Frontal cortex (tissue), 4 donors: ENCODE results near the gene TRMT44. TPM values are rescaled to one million over a fixed set of nuclear protein-coding genes. Genes with fewer than 3 reads are reported as not detected.
"Not testable (repeated sequence)": the region's sequence is repeated elsewhere in the genome, so short reads cannot be mapped to it uniquely, and the experiment has no call there.

ENCODE experiments used
- DNase-seq, 2 donors: peaks; one replicate each; pipeline ENCODE4 v3.0.0; 2012; ENCODE audit warnings: low spot score in 2 of 2
- FAIRE-seq: peaks from 2 replicates; lab custom pipeline; 2012; peaks lifted over from hg19 to GRCh38; lab: Jason Lieb, UNC
- total RNA-seq: library from RNA; depleted of rRNA; stranded (reverse); fragments of >200 nt; gene quantifications from one replicate; pipeline ENCODE4 v1.2.3, GENCODE V29; 2014
- donor health status: control.
- donor health status: control.
- donor health status: control.

Gene TRMT44
- total RNA-seq, 1 donor from 2014 or later = 11.8 TPM

- FAIRE-seq = no peak
- DNase-seq = no peak
These were observed 35.6 kb upstream of the TRMT44 start for GRCh38 chr4:8404791-8405515.

- no peak for FAIRE-seq
- no peak for DNase-seq
These were observed 35.1 kb upstream of the TRMT44 start for GRCh38 chr4:8405516-8405875.

GRCh38 chr4:8406887-8407286 is 33.7 kb upstream of the TRMT44 start:
- DNase-seq, FAIRE-seq: not testable (repeated sequence)

GRCh38 chr4:8407316-8407715 is 33.3 kb upstream of the TRMT44 start:
- no peak for DNase-seq
- no peak for FAIRE-seq

GRCh38 chr4:8407756-8408155 is 32.8 kb upstream of the TRMT44 start:
- FAIRE-seq (no peak), DNase-seq (no peak)

- no peak for DNase-seq
- no peak for FAIRE-seq
These were observed 31.1 kb upstream of the TRMT44 start for GRCh38 chr4:8409264-8410065.

GRCh38 chr4:8410066-8410625 is 30.4 kb upstream of the TRMT44 start:
- DNase-seq = no peak
- no peak for FAIRE-seq

- FAIRE-seq (no peak), DNase-seq (peak in 1 of 2 donors; percentile 66)
These were observed 29.8 kb upstream of the TRMT44 start for GRCh38 chr4:8410641-8411271.

- DNase-seq = no peak
- FAIRE-seq = no peak
These were observed 29.0 kb upstream of the TRMT44 start for GRCh38 chr4:8411351-8412180.

GRCh38 chr4:8412288-8412687 is 28.3 kb upstream of the TRMT44 start:
- FAIRE-seq (no peak), DNase-seq (no peak)

- DNase-seq (no peak), FAIRE-seq (no peak)
These were observed 26.2 kb upstream of the TRMT44 start for GRCh38 chr4:8414377-8414776.

- DNase-seq (no peak), FAIRE-seq (no peak)
These were observed 23.4 kb upstream of the TRMT44 start for GRCh38 chr4:8417071-8417614.

GRCh38 chr4:8419222-8420041 is 21.1 kb upstream of the TRMT44 start:
- FAIRE-seq = no peak
- no peak for DNase-seq

- FAIRE-seq, DNase-seq: not testable (repeated sequence)
These were observed 20.4 kb upstream of the TRMT44 start for GRCh38 chr4:8420151-8420550.

- DNase-seq (no peak), FAIRE-seq (no peak)
These were observed 18.2 kb upstream of the TRMT44 start for GRCh38 chr4:8422327-8422726.

- FAIRE-seq (no peak), DNase-seq (no peak)
These were observed 17.8 kb upstream of the TRMT44 start for GRCh38 chr4:8422786-8423185.

GRCh38 chr4:8427262-8427661 is 13.3 kb upstream of the TRMT44 start:
- DNase-seq (no peak), FAIRE-seq (no peak)

- no peak for FAIRE-seq
These were observed 12.8 kb upstream of the TRMT44 start for GRCh38 chr4:8427761-8428287.

More at GRCh38 chr4:8427761-8428287, 12.8 kb upstream of the TRMT44 start:
- peak in 1 of 2 donors; percentile 54 for DNase-seq
